Placental pericyte (primary cell): ENCODE results near the gene TFEB. TPM values are rescaled to one million over a fixed set of nuclear protein-coding genes. Genes with fewer than 3 reads are reported as not detected.

Experiments used
- small RNA-seq: library from RNA; depleted of rRNA; stranded (forward); fragments of <200 nt; gene quantifications from one replicate; pipeline ENCODE3, GENCODE V24; 2012; ENCODE audit warnings: low replicate concordance
- total RNA-seq: library from RNA; depleted of rRNA; stranded (reverse); fragments of >200 nt; gene quantifications from 2 replicates; pipeline ENCODE4 v1.2.3, GENCODE V29; 2012

The TFEB gene
- 4.8 and 6.2 TPM in 2 replicates for total RNA-seq

DNA sequence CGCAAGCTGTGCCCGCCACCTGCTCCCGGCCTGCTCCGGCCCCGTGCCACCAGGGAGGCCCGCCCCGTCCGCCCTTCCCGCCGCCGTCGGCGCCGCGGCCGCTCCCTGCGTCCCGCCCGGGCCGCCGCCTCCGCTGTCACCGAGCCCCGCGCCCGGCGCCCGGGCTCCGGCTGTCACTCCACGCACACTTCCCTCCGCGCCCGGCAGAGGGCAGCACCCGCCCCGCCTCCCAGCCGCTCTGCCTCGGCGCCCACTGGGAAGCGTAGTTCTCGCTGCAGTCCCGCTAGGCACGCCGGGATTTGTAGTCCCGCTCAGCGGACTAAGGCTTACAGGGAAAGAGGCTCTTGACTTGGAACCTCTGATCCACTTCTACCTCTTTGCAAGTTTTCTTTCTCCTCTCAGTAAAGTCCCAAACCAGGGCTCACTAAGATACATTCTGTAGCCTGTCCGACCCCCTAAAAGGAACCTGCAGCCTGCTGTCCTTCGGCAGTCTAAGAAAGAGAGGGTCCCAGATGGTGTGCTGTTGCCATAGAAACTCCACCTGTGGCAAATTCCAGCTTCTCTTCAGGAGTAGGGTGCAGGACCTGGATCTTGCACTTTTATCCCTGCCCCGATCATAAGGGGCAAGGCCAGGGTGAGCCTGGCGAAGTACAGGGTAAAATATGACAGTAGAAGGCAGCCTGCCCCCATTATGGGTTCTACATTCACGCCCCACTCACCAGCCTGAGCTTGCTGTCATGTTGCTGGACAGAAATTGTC lies at the start of gene TFEB:
TSS of gene TFEB (minus strand) at position 182 of the 759 bp plus-strand sequence. CDS start 44,395 bp downstream, outside the sequence.

DNA sequence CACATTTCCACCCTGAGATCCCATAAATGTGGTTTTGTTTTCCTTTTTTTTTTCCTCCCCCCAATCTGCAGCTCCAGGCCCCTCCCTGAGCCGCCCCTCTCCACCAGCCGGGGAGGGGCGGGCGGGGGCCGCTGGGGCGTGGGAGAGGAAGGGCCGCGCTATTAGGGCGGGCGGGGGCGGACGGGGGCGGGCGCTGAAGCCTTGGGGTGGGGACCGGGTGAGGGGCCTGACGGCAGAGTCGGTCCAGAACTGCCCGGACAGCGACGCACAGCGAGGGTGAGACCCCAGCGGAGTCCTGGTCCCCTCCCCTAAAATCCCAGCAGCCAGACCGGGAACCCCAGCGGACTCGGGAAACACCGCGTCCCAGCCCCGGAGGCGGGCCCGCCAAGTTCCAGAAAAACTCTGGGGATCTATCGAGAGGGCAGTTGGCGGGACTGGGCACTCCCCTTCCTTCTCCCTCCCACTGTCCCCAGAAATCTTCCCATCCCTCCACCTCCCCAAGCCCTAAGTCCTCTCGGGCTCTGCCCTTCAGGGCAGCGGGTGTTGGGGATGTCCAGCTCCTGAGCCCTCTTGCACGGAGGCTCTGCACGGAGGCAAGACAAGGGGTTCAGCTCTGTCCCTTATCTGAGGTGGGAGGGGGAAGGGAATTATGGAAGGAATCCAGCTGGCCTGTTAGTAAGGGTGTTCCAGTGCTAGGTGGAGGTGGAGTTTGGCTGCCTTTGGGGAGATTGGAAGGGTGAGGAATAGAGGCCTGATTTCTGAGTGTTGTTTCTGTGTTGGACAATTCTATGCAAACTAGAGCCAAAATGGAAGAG lies 45.4 kb upstream of the TFEB start, which contains the start of gene PRICKLE4:
TSS of gene PRICKLE4 (plus strand) at position 232 of the 815 bp plus-strand sequence. CDS start 2,692 bp downstream, outside the sequence.

DNA sequence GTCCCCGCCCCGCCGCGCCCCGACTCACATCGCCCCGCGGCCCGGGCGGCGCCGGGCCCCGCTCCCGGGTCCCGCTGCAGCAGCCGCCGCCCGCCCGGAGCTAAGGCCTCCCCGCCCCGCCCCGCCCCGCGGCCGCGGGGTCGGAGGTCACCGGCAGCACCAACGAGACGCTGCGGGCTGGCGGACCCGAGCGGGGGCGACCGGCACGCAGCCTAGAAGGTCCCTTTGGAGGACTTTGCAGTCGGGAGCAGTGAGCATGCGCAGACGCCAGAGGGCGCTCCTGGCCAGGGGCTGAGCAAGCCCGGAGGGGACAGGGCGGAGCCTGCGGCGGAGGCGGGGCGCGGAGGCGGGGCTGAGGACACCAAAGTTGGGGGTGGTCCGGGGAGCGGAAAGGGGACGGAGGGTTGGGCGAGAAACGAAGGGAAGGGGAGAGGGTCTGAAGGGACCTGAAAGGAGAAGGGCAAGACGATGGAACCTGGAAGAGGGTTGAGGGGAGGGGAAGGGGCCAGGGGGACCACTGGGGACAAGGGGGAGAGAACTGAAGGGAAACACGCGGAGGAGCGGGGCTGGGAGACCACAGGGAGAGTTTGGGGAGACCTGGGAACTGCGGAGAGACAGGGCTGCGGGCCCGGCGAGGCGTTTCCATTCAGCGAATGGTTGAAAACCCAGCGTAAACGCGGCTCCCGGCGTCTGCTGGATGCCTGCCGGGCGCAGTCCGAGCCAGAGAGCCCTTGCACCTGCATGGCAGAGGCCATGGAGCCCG lies 44.6 kb upstream of the TFEB start, which contains the start of gene FRS3:
TSS of gene FRS3 (minus strand) at position 113 of the 763 bp plus-strand sequence. CDS start 2,913 bp downstream, outside the sequence.

DNA sequence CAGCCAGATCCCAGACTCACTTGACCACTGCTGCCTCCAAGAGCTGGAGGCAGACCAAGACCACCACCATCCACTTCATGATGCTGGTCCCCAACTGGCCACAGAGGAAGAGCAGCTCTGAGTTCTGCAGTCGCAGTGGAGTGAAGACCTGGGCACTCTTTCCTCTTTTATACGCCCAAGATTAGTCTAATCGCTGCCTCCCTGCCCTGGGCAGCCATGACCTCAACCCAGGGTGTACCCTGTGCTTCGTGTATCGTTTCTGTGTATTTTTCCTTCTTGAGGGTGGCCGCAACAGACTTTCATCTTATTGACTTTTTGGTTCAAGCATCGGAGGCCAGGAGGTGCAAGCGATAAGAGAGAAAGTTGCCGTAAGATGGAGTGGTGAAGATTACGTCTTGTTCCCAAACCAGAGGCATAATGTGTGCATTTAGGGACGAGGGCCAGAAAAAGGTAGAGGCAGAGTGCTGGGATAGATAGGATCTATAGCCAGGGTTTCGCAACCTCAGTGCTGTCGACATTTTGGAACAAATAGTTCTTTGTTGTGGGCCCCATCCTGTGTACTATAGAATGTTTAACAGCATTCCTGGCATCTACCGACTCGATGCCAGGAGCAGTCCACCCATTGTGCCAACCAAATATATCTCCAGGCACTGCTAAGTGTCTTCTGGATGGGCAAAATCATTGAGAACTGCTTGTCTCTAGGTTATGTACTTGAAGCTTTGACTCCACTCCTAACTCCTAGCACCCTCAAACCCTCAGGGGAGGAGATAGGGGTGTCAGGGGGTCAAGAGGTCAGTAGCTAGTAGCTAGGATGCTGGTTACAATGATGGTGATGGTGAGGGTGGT lies 12.1 kb upstream of the TFEB start, which contains the start of gene PGC:
TSS of gene PGC (minus strand) at position 142 of the 846 bp plus-strand sequence. CDS start at position 79, 63 bp downstream.

DNA sequence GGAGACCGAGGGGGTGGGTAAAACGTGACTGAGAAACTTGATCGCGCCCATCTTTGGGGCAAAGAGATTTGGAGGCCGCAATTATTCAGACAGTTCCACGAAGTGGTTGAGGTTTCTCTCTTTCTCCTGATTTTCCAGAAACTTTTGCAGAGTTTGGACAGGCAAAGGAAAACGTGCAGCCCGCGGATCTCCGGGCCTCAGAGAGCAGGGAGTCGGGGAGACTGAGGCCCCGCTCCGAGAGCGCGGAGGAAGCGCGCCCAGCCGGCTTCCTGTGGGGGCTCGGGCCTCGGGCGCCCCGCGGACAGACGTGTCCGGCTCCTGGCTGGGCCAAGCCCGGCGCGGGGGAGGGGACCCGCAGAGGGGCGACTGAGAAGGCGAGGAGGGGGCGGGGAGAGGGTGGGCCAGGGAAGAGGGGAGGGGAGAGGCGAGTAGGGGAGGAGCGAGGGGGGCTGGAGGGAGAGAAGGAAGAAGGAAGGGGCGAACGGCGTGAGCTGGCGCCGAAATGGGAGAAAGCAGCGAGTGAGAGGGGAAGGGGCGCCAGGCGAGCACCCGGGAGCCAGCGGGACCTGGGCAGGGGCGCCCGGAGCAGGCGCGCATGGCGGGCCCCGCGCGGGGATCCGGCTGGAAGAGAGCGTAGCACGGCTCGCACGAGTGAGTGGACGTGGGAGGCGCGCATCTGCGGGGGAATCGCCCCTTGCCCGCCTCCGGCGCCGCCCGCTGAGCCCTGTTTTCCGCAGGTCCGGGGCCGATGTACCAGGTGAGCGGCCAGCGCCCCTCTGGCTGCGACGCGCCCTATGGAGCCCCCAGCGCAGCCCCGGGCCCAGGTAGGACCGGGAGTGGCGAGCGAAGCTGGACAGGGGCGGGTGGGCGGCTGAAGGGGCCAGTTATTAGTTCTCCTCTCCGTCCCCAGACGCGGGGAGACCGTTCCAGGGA lies 97.1 kb downstream of the TFEB start, which contains the start of gene MDFI:
TSS of gene MDFI (plus strand) at position 467 of the 933 bp plus-strand sequence. CDS start at position 749, 282 bp downstream.

Small RNA genes within 50 kb of the gene (small RNA-seq; reads per million reads assigned to genes)
- not detected for gene AL365205.3

Other genes with a start within 250 kb of the TFEB start
- gene FOXP4, start 189.2 kb downstream of the TFEB start, total RNA-seq = 9.9 and 10.1 TPM in 2 replicates
- gene MDFI, start 97.1 kb downstream of the TFEB start, total RNA-seq = 0.14 and 0.22 TPM in 2 replicates
- gene PGC, start 11.8 kb upstream of the TFEB start, total RNA-seq = not detected in 2 replicates
- 1.7 and 2.2 TPM in 2 replicates for gene FRS3, start 44.3 kb upstream of the TFEB start, total RNA-seq
- gene PRICKLE4, start 45.2 kb upstream of the TFEB start, total RNA-seq = 0.66 and 0.86 TPM in 2 replicates
- gene TOMM6, start 52.1 kb upstream of the TFEB start, total RNA-seq = 57.3 and 95.8 TPM in 2 replicates
- gene USP49, start 159.8 kb upstream of the TFEB start, total RNA-seq = 2.0 and 2.8 TPM in 2 replicates
- gene MED20, start 185.5 kb upstream of the TFEB start, total RNA-seq = 27.1 and 35.2 TPM in 2 replicates
- gene BYSL, start 185.9 kb upstream of the TFEB start, total RNA-seq = 15.1 and 18.6 TPM in 2 replicates
- gene CCND3, start 206.2 kb upstream of the TFEB start, total RNA-seq = 23.0 and 67.7 TPM in 2 replicates